IPS-NIHi7 (cell line): Measurements from ENCODE around the gene MAL.

Experiments used
- DNase-seq: peaks from one replicate; pipeline ENCODE4 v3.0.0; 2012; ENCODE audit warnings: mixed read lengths; ENCODE audit errors: extremely low spot score

Gene MAL

DNA sequence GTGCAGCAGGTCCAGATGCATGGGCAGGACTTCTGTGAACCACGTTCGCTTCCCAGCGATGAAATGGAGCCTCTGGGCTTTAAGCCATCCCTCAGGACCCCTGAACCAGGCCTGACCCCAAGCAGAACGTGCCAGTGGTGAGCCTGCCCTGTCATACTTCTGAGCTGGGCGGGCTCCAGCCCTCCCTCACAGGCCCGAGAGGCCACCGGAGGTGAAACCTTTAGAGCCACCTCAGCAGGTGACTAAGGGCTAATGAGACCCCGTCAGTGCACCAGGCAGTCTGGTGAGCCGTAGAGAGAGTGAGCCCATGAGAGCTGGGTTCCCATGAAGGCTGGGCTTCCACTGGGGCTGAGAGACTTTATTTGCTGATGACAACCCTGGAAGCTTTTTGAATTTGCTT lies 8.9 kb upstream of the MAL start:
- no peak for DNase-seq

DNA sequence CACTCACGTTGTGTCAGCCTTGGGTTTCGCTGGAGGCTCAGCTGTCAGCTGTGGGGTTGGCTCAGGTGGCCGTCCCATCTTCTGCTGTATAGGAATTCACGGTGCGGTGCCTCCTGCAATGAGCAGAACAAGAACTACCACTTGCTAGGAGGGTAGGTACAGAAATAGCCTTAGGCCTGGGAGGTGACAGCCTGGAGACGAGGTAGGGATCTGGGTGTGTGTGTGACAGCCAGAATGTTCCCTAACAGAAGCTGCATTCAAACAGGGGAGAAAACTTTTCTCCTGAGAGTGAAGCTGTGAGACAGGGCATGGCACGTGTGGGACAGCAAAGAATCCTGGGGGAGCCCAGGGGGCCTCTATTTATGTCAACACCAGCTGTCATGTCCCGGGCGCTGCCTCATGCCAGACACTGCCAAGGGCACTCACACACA lies 8.4 kb upstream of the MAL start:
- DNase-seq, result no peak

DNA sequence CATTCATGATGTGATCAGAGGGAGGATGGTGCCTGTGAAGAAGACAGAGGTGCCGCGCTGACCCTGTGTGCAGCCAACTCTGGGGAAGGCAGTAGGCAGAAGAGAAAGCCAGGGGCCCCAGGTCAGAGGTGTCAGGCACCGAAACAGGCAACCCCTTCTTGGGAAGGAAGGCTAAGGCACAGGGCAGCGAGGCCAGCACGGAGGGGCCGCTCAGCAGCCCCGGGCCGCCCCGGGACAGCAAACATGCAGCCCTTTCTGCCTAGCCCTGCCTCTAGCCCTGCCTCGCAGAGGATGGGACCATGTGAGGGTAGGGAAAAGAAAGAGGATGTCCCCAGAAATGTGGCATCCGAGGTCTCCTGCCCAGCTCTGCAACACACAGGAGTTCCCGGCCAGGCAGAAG lies 7.7 kb upstream of the MAL start:
- no peak for DNase-seq

DNA sequence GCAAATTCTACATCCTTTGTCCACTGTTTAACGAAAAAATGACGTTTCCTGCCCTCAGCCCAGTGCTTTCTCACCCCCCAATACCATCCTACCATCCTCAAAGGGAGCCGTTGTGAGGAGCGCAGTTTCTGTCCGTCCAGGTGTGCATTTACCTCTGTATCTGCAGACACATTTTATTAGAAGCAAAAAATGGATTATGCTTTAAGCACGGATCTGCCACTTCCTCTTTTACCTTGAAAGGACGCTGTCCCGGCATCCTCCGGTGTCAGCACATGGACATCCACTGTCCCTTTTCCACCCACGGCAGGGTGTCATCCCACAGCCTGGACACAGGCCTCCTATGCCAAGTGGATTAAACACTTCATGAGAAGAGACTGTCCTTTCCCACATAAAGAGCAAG lies 7.2 kb upstream of the MAL start:
- no peak for DNase-seq

DNA sequence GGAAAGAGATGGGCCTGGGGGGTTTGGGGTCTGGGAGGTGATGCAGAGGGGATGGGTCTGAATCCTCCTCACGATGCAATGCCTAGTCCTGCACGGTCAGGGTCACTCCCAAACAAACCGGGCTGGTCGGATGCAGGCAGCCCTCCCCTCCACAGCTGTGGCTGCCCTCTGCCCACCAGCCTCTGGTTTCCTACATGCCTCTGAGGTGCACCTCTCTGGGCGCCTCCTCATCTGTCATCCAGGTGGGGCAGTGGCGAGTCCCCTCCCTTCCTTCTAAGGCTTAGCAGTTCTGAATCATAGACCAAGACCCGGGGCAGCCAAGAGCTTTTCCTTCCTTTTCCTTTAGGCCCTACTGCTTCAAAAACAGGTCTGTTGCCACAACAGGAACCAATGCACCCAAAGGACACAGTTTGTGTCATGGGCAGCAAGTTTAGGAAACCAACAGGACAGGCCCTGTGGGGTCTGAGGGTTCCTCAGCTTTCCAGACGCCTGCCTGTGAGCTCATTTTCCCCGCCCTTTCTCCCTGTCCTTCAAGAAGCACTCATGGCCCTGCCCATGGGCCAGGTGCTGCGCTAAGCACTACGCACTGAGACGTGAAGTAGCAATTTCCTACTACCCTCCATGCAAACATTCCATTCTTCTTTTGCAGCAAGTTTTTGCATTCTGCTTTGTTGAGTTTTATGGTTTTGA lies 6.5 kb upstream of the MAL start:
- DNase-seq, result no peak

DNA sequence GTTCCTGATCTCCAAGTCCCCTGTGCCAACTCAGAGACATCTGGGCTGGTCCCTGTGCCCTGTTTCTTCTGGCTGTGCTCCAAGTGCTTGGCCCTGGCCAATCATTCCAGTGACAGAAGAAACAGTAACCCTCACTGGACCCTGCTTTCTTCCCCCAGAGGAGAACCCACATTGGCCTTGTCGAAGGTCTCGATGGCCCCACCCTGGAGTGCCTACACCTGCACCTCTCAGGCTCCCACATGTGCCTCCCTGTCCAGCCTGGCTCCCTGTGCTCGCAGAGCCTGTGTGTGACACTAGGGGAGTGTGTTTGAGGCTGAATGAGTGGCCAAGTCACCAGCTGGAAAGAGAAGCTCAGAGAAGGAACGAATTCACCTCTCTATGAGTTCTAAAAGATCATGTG lies 5.9 kb upstream of the MAL start:
- DNase-seq, result no peak

DNA sequence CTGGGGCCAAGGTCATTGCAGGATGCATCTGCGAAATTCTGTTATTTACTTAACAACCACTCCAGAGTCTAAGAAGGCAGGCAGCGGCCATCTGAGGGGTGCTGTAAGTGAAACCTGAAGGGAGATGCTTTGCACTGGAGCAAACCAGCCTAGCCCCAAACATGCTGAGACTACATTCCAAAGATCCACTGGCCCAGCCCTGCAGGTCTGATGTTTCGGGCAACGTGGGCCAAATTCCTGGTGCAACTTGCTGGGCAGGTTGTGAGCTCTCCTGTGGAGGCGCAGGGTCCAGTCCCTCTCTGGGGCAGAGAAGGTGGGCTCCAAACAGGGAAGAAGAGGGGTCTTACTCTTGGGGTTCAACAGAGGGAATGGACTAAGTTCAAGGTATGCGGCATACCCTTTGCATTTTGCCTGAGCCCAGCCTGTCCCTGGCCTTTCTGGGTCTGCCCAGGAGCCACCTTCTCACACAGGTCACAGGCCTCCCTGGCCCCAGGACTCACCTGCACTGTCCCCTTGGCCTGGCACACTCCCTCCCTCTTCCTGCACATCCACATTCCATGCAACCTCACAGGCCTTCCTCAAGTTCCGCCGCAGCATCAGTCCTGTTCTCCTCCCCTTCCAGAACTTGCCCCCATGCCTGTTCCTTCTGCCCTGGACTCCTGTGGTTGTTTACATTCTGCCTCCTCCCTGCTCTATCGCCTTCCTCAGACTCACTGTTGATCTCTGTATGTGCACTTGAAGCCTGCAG lies 5.1 kb upstream of the MAL start:
- no peak for DNase-seq

DNA sequence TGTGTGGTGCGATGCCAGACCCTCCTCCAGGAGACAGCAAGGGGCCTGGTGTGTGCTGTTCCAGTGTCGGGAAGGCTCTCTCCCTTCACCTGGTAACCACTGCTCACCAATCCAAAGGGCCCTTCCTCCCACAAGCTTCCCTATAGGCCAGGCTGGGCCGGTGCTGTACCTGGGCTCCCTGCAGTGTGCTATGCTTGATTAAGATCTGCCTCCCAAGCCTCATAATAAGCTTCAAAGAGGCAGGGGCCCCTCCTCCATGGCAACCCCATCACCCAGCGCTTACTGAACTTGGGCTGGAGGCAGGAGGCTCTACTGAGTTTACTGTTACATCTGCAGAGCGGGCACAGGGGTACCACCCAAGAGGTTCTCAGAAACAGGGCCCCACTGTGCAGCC lies 4.5 kb upstream of the MAL start:
- no peak for DNase-seq

DNA sequence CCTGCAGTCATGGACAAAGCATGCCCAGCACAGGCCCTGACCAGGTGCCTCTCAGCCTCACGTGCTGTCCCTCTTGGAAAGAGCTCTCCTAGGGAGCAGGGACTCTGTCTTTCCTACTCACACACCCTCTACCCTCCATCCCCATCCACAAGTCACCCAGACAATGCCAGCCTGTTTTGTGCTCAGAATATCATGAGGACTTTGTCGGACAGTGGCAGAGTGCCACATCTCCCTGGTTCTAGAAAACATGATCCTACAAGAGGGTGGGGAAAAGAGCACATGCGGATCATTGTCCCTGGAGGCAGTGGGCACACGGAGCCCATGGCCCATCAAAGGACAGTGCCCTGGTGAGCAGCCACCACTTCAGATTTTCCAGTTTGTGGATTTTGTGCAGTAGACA lies 3.7 kb upstream of the MAL start:
- DNase-seq, result no peak

DNA sequence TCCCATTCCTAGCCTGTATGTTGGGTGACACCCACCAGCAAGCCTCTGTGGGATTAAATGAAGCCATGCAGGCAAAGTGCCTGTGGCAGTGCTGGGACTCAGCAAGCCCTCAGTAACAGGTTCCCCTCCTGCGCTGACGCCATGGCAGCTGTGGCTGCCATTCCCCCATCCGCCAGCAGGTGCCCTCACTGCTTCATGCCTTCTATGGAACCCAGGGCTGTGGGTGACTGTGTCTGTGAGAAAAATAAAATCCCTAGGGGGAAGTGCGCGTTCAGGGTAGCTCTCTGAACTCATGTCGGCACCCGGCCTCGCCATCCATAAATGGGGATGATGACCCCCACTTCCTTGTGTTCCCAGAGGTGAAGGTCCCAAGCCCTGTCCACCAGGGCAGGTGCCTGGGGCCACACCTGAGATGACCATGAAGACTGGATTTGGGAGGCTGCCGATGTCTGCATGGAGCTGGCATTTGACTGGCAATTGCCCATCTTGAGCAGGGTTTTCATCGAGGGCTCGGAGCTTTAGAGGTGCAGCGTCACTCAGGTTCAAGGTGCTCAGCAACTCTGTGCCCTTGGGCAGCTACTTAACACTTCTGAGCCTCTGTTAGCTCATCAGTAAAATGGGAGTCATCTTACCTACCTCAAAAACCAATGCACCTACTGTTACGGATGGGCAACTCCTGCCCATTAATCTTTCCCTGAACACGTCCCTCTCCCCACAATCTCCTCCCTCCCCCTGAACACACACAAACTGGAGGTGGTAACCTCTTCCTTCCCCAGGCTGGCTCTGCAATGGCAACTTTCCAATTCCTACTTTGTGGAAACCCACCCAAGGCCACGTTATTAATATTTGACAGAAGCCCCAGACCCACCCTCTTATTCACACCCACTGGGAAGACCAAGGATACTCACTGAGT lies 2.9 kb upstream of the MAL start:
- peak; percentile 86 for DNase-seq

DNA sequence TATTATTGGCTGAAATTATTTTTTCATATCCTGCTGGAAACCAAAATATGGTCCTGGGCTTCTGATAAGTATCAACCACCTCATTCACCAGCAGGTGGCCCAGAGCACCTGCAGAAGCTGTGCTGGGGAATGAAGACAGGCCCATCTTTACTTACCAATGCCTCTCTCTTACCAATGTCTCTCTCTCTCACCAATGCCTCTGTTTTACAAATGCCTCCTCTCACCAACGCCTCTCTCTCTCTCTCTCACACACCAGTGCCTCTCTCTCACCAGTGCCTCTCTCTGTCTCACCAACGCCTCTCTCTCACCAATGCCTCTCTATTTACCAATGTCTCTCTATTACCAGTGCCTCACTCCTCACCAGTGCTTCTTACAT lies 2.3 kb upstream of the MAL start:
- DNase-seq, result no peak

DNA sequence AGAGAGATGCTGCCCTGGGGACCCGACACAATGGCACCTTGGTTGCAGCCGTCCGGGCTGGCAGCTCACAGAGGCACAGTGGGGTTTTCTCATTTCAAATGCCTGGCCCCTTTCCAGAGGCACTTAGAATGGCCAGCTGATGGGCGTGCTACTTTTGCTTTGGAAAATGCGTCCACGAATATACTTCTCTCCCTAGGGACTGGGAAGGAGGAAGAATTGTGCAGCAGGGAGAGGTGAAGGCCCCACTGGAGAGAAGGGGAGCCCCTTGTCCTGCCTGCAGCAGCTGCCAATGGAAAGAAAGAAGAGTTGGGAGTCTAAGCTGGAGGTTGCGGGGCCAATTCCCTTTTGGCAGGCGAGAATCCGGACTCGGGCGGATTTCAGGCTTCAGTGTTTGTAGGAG lies 1.1 kb upstream of the MAL start:
- no peak for DNase-seq

DNA sequence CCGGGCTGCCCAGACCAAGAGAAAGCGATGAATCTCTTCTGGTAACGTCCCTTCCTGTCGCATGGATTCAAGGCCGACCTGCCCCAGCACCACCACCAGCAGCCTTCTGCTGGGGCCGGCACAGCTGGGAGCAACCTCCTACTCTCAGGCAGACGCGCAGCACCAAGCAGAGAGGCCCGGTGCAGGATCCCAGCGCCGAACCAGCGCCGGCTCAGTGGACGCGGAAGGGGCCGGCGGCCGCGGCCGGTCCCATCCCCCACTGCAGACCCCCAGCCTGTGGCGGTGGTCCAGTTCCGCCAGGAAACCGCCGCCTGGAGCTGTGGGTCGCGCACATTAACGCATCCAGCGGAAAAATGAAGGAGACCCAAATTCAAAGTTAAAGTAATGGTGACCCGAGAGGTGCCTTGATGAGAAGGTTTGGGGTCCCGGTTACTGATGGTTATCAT lies 525 bp upstream of the MAL start:
- no peak for DNase-seq

DNA sequence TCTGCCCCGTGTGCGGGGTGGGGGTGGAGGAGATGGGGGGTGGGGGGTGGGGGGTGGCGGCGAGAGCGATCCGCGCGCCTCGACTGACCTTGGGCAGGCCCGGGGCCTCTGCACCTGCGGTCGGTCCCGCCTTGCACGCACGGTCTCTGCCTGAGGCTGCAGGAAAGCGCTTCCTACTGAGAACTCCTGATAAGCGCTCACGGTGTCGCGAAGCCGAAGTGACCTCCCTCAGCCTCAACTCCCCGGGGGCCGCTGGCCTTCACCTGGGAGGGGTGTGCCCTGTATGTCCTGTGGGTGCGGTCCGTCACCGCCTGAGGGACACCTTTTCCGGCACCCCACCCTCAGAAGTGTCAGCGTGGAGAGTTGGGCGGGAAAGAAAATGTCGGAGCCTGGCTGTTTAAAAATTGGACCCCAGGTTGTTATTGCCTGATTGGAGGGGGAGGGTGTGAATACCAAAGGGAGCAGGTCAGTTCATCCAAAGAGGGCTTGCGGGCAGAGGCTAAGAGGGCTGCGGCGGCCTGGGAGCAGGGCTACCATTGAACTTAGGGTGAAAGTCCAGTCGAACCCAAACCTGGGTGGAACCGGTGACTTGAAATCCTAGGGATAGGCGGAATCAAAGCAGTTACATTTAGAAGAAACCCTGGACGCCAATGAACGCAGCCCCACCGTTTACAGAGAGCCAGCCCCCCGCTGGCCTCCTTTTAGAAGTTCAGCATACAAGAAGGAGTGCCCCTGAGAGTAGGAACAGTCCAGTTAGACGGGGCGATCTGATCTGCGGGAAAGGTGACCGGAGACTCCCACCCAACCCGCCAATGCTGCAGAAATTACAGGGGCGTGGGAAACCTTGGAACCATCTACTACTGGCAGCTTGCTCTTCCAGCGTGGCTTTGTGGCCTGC lies 1.2 kb downstream of the MAL start:
- DNase-seq, result peak; percentile 53

DNA sequence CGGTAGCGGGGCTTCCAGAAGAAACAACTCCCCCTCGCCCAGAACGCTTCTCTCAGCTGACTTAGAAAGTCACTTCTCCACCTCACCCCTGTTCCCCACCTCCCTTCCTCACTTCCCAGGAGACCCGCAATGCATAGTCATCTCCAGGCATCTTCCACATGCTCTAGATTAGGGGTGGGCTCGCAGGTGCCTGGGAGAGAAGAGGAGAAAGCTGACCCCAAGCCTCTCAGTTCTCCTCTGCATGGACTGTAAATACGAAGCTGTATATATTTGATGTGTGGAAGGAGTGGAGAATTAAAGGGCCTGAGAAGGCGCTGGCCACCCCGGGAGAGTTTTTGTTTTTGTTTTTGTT lies 1.8 kb downstream of the MAL start:
- no peak for DNase-seq

DNA sequence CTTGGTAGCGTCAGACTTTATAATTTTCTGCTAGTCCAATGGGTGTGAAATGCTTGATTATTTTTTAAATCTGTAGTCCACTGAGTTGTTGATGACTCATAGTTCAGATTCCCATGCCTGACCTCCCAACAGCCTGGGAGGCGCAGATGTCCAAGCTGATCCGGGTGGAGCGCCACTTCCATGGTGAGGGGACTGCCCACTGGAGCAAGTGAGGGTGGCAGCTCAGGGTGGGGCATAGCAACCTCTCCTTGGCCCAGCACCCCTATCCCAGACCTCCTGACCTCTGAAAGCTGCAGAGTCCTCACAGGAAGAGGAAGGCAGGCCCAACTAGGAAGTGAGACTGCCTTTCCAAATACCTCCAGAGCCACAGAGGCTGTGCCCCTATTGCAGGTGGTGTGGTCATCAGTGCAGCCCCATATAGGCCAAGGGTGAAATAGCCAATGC lies 4.4 kb downstream of the MAL start:
- no peak for DNase-seq

DNA sequence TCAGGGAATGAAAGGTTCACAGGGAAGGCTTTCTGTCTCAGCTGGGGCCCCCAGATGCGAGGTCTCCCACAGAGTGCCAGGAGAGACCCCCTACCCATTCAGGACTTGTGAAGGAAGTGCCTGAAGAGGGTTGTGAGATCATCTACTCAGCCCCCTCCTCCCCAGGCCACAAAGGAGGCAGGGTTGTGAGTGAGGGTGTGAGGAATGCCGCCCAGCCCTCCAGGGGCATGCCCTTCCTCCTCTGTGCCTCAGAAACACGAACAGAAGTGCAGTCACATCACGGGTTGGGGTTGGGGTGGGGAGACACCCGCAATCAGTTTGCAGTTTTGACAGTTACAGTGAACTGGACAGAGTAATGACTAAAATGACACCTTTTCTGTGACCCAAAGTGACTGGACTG lies 5.0 kb downstream of the MAL start:
- DNase-seq, result no peak

DNA sequence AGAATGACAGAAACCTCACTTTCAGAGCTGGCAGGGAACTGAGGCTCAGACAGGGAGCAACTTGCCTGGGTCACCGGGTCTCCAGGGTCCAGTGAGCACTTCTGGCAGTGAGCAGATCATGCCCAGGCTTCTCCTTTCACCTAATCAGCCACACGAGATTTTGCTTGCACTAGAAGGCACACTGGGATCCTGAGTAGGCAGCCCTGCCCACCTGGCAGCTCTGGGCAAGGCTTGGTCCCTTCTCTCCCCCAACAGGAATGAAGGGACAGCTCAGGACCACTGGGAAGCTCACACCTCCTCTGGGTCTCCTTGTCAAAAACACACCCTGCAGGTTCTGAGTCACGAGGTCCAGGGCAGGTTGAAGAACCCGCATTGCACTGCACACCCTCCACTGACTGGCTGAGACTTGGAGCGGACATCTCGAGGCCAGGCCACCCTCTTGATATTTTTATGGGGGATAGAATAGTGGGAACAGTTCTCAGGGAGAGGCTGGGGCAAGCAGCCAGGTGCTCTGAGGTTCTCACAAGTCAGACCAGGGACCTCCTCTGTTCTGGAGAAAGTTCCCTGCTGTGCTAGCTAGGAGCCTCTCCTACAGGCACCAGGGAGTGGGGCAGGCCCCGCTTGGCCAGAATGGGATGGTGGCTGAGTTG lies 5.7 kb downstream of the MAL start:
- no peak for DNase-seq

DNA sequence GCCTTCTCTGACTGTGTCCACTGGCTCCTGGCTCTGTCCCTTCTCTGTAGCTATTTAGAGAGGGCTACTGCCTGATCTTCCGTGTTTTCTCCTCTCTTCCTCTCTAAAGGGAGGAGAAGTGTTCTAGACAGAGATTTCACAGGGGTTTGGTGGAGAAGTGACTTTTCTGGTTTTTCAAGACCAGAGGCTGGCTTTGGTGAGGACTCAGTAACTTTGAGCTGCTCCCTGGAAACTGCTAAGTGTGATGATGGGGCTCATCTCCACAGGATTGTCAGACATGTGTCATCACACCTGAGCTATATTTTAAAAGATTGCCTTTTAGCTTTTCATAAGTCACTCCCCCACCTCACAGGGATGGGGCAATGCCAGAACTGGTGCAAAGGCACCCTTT lies 6.2 kb downstream of the MAL start:
- no peak for DNase-seq

DNA sequence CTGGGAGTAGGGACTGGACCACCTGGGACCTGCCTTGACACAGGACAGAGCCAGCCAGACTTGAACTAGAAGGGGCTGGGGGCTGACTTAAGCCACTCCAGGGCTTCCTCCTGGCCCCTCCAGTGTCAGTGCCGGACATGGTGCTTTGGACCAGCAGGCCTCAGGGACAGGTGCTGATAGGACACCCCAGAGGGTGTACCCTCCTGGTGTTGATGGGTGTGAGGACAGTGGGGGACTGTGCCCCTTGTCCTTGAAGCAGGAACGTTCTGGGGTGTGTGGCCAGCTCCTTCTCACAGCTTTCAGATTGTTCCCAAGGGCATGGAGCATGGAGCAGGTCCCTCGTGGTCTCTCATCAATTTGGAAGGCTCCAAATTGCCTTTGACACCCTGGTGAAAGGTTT lies 6.8 kb downstream of the MAL start:
- no peak for DNase-seq
